Endothelial cell of umbilical vein (primary cell): ENCODE results near the gene ARHGEF6. TPM values are rescaled to one million over a fixed set of nuclear protein-coding genes. Genes with fewer than 3 reads are reported as not detected.
A peak's percentile ranks its signal among the peaks of the same experiment; 100 is the strongest.

Experiments
- BruUV-seq: library from RNA; stranded (reverse); fragments of 400-500 nt; replicated peaks from 2 replicates; lab custom pipeline; 2021; lab: Mats Ljungman, UMichigan
- CTCF ChIA-PET: fragments of 300-600, 350-600 bp; sonication (Branson Sonifier 250); formaldehyde crosslinking; loops from one replicate; lab custom pipeline; 2021; ENCODE audit warnings: antibody characterized with exemption, inconsistent platforms; lab: Charles Lee
- POLR2A ChIA-PET: fragments of 300-600, 350-600 bp; sonication (Branson Sonifier 250); formaldehyde crosslinking; loops from one replicate; lab custom pipeline; 2021; ENCODE audit warnings: antibody characterized with exemption, inconsistent platforms; lab: Charles Lee
- DNase-seq: peaks from one replicate; pipeline ENCODE4 v3.0.0-alpha.2; 2011; ENCODE audit warnings: low read depth, low spot score
- FAIRE-seq: peaks from 2 replicates; lab custom pipeline; 2011; peaks lifted over from hg19 to GRCh38; lab: Jason Lieb, UNC
- H2AFZ ChIP-seq: 2 replicates; pipeline ENCODE4 v1.6.0; 2012; ENCODE audit warnings: low read depth, low read length, control low read depth, inconsistent platforms
- H3K27ac ChIP-seq: 2 replicates; pipeline ENCODE4 v1.5.1; 2011; ENCODE audit warnings: low read depth, mild to moderate bottlenecking, control low read depth, low read length, moderate library complexity; ENCODE audit not compliant: insufficient read depth
- H3K27me3 ChIP-seq, 2 experiments: 2 replicates each; pipeline versions ENCODE4 v1.6.0 to v1.6.1; 2011; ENCODE audit warnings: low read length in 2 of 2, mixed read lengths in 1 of 2; ENCODE audit not compliant: control insufficient read depth in 2 of 2, insufficient read depth in 2 of 2
- H3K36me3 ChIP-seq, 2 experiments: 2 replicates in 1 of 2; 3 replicates in 1 of 2; pipeline ENCODE4 v1.5.1; 2011; ENCODE audit warnings: low read length in 2 of 2, mild to moderate bottlenecking in 1 of 2, moderate library complexity in 1 of 2; ENCODE audit not compliant: control insufficient read depth in 2 of 2, insufficient read depth in 2 of 2; ENCODE audit errors: extremely low read depth in 1 of 2
- H3K4me1 ChIP-seq: 3 replicates; pipeline ENCODE4 v1.5.1; 2011; ENCODE audit warnings: mild to moderate bottlenecking, low read length; ENCODE audit not compliant: control insufficient read depth, insufficient read depth; ENCODE audit errors: extremely low read depth
- H3K4me2 ChIP-seq: 2 replicates; pipeline ENCODE4 v1.6.1; 2011; ENCODE audit warnings: low read length, control low read depth, mixed read lengths; ENCODE audit not compliant: insufficient read depth
- H3K4me3 ChIP-seq, 3 experiments: fragments of 200-600 bp in 1 of 3; sonication (generic), shearing (Covaris generic) in 1 of 3; replicated peaks in 1 of 3; 2 replicates each; pipeline ENCODE4 v1.5.1; 2011 to 2016; ENCODE audit warnings: control low read depth in 3 of 3, low read length in 3 of 3, mild to moderate bottlenecking in 2 of 3, inconsistent platforms in 1 of 3, low read depth in 1 of 3, moderate library complexity in 1 of 3; ENCODE audit not compliant: insufficient read depth in 1 of 3
- H3K79me2 ChIP-seq: 2 replicates; pipeline ENCODE4 v1.6.0; 2012; ENCODE audit warnings: low read length, inconsistent platforms; ENCODE audit not compliant: control insufficient read depth, insufficient read depth
- H3K9ac ChIP-seq: replicated peaks from 2 replicates; pipeline ENCODE3; 2011; ENCODE audit warnings: low read length, control low read depth; ENCODE audit not compliant: insufficient read depth; ENCODE audit errors: extremely low read depth
- H3K9me1 ChIP-seq: replicated peaks from 3 replicates; pipeline ENCODE4 v1.6.0; 2011; ENCODE audit warnings: mild to moderate bottlenecking, low read length; ENCODE audit not compliant: control insufficient read depth, insufficient read depth; ENCODE audit errors: extremely low read depth
- H3K9me3 ChIP-seq: replicated peaks from 2 replicates; pipeline ENCODE4 v1.5.1; 2012; ENCODE audit warnings: low read length, inconsistent platforms; ENCODE audit not compliant: control insufficient read depth, insufficient read depth
- H4K20me1 ChIP-seq: replicated peaks from 2 replicates; pipeline ENCODE3; 2011; ENCODE audit warnings: mild to moderate bottlenecking, low read length; ENCODE audit not compliant: control insufficient read depth, insufficient read depth; ENCODE audit errors: extremely low read depth
- EZH2 ChIP-seq: IDR thresholded peaks from 2 replicates; pipeline ENCODE4 v1.6.1; 2012; ENCODE audit warnings: borderline replicate concordance, low read depth, mild to moderate bottlenecking, moderate library complexity, low read length, inconsistent platforms; ENCODE audit not compliant: severe bottlenecking
- FOS ChIP-seq: IDR thresholded peaks from 2 replicates; pipeline ENCODE4 v1.6.1; 2011; ENCODE audit warnings: mild to moderate bottlenecking, low read length, moderate library complexity, borderline replicate concordance; ENCODE audit not compliant: insufficient read depth
- GATA2 ChIP-seq: IDR thresholded peaks from 2 replicates; pipeline ENCODE4 v1.7.0; 2011; ENCODE audit warnings: low read depth, mild to moderate bottlenecking, moderate library complexity, mixed read lengths, low read length; ENCODE audit not compliant: insufficient read length, insufficient read depth
- JUN ChIP-seq: IDR thresholded peaks from 2 replicates; pipeline ENCODE4 v1.6.1; 2011; ENCODE audit warnings: borderline replicate concordance, low read depth; ENCODE audit not compliant: insufficient read length, insufficient read depth
- MYC ChIP-seq: IDR thresholded peaks from one replicate; pipeline ENCODE4 v1.6.1; 2011; ENCODE audit warnings: mild to moderate bottlenecking, low read depth, low read length
- POLR2A ChIP-seq: IDR thresholded peaks from 2 replicates; pipeline ENCODE4 v1.6.1; 2012; ENCODE audit warnings: low read depth, mild to moderate bottlenecking, control low read depth, low read length
- POLR2AphosphoS5 ChIP-seq: IDR thresholded peaks from 2 replicates; pipeline ENCODE4 v1.6.1; 2012; ENCODE audit warnings: low read depth, mild to moderate bottlenecking, control low read depth, low read length, moderate library complexity; ENCODE audit not compliant: insufficient read depth
- dilution Hi-C: fragments of 300-500 bp; cut with MboI; formaldehyde crosslinking; loops from one replicate; pipeline ENCODE4 v1.15.0; 2019; ENCODE audit warnings: low sequenced_read_pairs; ENCODE audit not compliant: extremely low pct_ligation_motif_present
- intact Hi-C: fragments of 100-400 bp; cut with micrococcal nuclease; formaldehyde crosslinking; loops from one replicate; pipeline ENCODE4 v1.10.0; 2022
- polyA plus RNA-seq, 4 experiments: library from polyadenylated mRNA; depleted of rRNA in 3 of 4; stranded (reverse) in 3 of 4; unstranded in 1 of 4; fragments of >200 nt; gene quantifications; 2 replicates each; pipeline versions ENCODE4 v1.2.1 to v1.2.3, GENCODE V29; 2011 to 2012; ENCODE audit warnings: missing spikeins in 1 of 4
- total RNA-seq: library from RNA; stranded (reverse); gene quantifications from 2 replicates; pipeline ENCODE4 v1.2.3, GENCODE V29; 2021
- TF ChIP-seq, protein P1 (sequence below): IDR thresholded peaks from 2 replicates; pipeline ENCODE4 v1.6.1; 2011; ENCODE audit not compliant: insufficient read depth, insufficient read length
- TF ChIP-seq, protein P2 (sequence below), 2 donors: IDR thresholded peaks; 1 replicate in 1 of 2; 2 replicates in 1 of 2; pipeline ENCODE4 v1.5.1; 2011; ENCODE audit warnings: low read length in 2 of 2, mild to moderate bottlenecking in 2 of 2, moderate library complexity in 2 of 2, control low read depth in 1 of 2, inconsistent platforms in 1 of 2, low read depth in 1 of 2; ENCODE audit not compliant: insufficient read depth in 1 of 2; ENCODE audit errors: extremely low read depth in 1 of 2

ARHGEF6 gene
- total and polyA plus RNA-seq, 2 donors (not counting 3 experiments of a cell fraction or from before 2014, with no cell fraction given), result 4.9 to 6.4 TPM

DNA sequence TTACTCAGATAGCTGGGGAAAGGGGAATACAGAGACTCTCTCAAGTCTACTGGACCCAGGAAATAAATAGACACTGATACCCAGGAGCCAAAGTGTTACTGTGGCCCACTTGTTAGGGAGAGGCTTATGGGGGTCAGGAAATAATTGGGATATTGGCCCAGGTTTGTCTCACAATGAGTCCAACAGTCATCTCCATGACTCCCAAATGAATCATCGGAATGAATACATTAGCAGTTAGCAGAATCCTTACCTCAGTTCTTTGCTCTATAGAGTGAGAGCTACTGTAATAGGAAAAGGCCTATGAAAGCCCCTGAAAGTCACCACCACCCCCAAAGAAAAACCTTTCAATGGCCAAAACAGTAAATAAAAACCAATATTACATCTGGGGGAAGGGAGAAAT is 42.4 kb upstream of the ARHGEF6 start:
- Histone ChIP-seq H3K9ac (no peak overlapping the region), H3K79me2 (no peaks in the 10 kb centered on the region), H4K20me1 (no peaks in the 10 kb centered on the region), H3K9me3 (no peaks in the 10 kb centered on the region), H3K27ac (no peak overlapping the region), H3K27me3 (no peaks in the 10 kb centered on the region), H3K9me1 (no peaks in the 10 kb centered on the region), H3K4me3 (no peak overlapping the region), H3K4me1 (no peaks in the 10 kb centered on the region), H2AFZ (no peak overlapping the region), H3K36me3 (no peaks in the 10 kb centered on the region), H3K4me2 (no peak overlapping the region)
- intact Hi-C loops, result no loop called here
- POLR2A ChIA-PET, result no interaction called here
- FAIRE-seq, result peak; percentile 74
- dilution Hi-C loops, result no loop called here
- TF ChIP-seq, protein P1, sequence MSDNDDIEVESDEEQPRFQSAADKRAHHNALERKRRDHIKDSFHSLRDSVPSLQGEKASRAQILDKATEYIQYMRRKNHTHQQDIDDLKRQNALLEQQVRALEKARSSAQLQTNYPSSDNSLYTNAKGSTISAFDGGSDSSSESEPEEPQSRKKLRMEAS, result no peak
- peak; percentile 30 for TF ChIP-seq FOS
- no peak for DNase-seq
- CTCF ChIA-PET, result no interaction called here
- BruUV-seq, result no TSS peak

DNA sequence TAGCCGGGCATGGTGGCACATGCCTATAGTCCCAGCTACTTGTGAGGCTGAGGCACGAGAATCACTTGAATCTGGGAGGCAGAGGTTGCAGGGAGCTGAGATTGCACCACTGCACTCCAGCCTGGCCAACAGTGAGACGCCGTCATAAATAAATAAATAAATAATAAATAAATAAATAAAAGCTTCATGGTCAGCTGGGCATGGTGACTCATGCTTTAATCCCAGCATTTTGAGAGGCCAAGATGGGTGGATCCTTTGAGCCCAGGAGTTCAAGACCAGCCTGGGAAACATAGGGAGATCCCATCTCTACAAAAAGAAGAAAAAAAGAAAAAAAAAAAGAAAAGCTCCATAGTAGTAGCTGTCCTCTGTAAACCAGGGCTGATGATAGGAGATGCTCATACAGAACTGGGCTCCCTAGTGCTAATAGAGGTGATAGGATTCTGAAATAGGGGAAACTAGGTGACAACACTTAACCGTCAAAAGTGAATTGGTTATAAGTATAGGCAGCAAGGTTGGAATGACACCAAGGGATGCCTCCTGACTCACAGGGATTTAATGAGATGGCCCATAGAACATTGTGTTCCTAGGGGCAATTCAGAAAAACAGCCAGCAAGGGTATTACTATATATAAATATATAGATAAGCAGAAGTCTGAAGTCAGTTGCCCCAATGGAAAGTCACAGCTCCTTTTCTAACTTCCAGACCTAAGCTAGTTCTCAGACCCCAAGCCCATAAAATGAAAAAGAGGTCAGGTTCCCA is 41.8 kb upstream of the ARHGEF6 start:
- FAIRE-seq (peak; percentile 24), DNase-seq (no peak)
- dilution Hi-C loops (no loop called here), intact Hi-C loops (no loop called here)
- H3K9ac ChIP-seq, result no peak overlapping the region
- no peaks in the 10 kb centered on the region for H3K4me1 ChIP-seq
- no peaks in the 10 kb centered on the region for H3K9me3 ChIP-seq
- ChIA-PET POLR2A (no interaction called here), CTCF (no interaction called here)
- H3K27me3 ChIP-seq, result no peaks in the 10 kb centered on the region
- no peaks in the 10 kb centered on the region for H3K79me2 ChIP-seq
- no peaks in the 10 kb centered on the region for H3K36me3 ChIP-seq
- TF ChIP-seq FOS (no peak), JUN (no peak), POLR2A (no peak), MYC (no peak), EZH2 (no peak), GATA2 (no peak), POLR2AphosphoS5 (no peak)
- TF ChIP-seq, protein P1, result no peak
- TF ChIP-seq, protein P2, sequence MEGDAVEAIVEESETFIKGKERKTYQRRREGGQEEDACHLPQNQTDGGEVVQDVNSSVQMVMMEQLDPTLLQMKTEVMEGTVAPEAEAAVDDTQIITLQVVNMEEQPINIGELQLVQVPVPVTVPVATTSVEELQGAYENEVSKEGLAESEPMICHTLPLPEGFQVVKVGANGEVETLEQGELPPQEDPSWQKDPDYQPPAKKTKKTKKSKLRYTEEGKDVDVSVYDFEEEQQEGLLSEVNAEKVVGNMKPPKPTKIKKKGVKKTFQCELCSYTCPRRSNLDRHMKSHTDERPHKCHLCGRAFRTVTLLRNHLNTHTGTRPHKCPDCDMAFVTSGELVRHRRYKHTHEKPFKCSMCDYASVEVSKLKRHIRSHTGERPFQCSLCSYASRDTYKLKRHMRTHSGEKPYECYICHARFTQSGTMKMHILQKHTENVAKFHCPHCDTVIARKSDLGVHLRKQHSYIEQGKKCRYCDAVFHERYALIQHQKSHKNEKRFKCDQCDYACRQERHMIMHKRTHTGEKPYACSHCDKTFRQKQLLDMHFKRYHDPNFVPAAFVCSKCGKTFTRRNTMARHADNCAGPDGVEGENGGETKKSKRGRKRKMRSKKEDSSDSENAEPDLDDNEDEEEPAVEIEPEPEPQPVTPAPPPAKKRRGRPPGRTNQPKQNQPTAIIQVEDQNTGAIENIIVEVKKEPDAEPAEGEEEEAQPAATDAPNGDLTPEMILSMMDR (IDR thresholded peaks at IDR 0.05; ENCODE audit: extremely low read depth in 1 of 2, insufficient read depth in 1 of 2, low read depth in 1 of 2, low read length in 2 of 2), result no peak
- H4K20me1 ChIP-seq, result no peaks in the 10 kb centered on the region
- no peaks in the 10 kb centered on the region for H3K9me1 ChIP-seq
- no TSS peak for BruUV-seq
- H3K4me3 ChIP-seq, result no peak overlapping the region
- H2AFZ ChIP-seq, result no peak overlapping the region
- H3K27ac ChIP-seq, result no peak overlapping the region
- H3K4me2 ChIP-seq, result no peak overlapping the region
